Medulla oblongata (tissue), 1 donor: ENCODE data around the gene STX16.
A peak's percentile ranks its signal among the peaks of the same experiment; 100 is the strongest.

ENCODE experiments used
- DNase-seq: peaks from one replicate; pipeline ENCODE4 v3.0.0-alpha.2; 2015; ENCODE audit errors: extremely low spot score

Gene STX16

GRCh38 chr20:58650776-58651558, at the start of gene STX16:
TSS of gene STX16 (plus strand) at chr20:58651283. CDS start at chr20:58652007, 724 bp downstream.
- DNase-seq = peak; percentile 94

GRCh38 chr20:58602124-58602523, 49.0 kb upstream of the STX16 start:
- no peak for DNase-seq

- DNase-seq = no peak
Measured at GRCh38 chr20:58603721-58604120, 47.4 kb upstream of the STX16 start.

GRCh38 chr20:58604128-58604881, 46.8 kb upstream of the STX16 start:
- DNase-seq = no peak

GRCh38 chr20:58605292-58606065, 45.6 kb upstream of the STX16 start:
- no peak for DNase-seq

- no peak for DNase-seq
Measured at GRCh38 chr20:58606184-58606583, 44.9 kb upstream of the STX16 start.

GRCh38 chr20:58608096-58608840, 42.8 kb upstream of the STX16 start:
- DNase-seq = no peak

- no peak for DNase-seq
Measured at GRCh38 chr20:58609026-58609425, 42.1 kb upstream of the STX16 start.

- DNase-seq = no peak
Measured at GRCh38 chr20:58610071-58610800, 40.8 kb upstream of the STX16 start.

GRCh38 chr20:58610811-58611210, 40.3 kb upstream of the STX16 start:
- DNase-seq = no peak

- peak; percentile 9 for DNase-seq
Measured at GRCh38 chr20:58611236-58612030, 39.6 kb upstream of the STX16 start.

GRCh38 chr20:58612121-58612691, 38.9 kb upstream of the STX16 start:
- peak; percentile 45 for DNase-seq

- peak; percentile 4 for DNase-seq
Measured at GRCh38 chr20:58613061-58613854, 37.8 kb upstream of the STX16 start.

- no peak for DNase-seq
Measured at GRCh38 chr20:58614366-58614765, 36.7 kb upstream of the STX16 start.

GRCh38 chr20:58614984-58615760, 35.9 kb upstream of the STX16 start:
- DNase-seq = no peak

GRCh38 chr20:58616411-58616810, 34.7 kb upstream of the STX16 start:
- DNase-seq = no peak

GRCh38 chr20:58617158-58617557, 33.9 kb upstream of the STX16 start:
- DNase-seq = no peak
